ENCODE results near the gene POMC.
A peak's percentile ranks its signal among the peaks of the same experiment; 100 is the strongest.
"Not testable (repeated sequence)": the region's sequence is repeated elsewhere in the genome, so short reads cannot be mapped to it uniquely, and the experiment has no call there.

The POMC gene

DNA sequence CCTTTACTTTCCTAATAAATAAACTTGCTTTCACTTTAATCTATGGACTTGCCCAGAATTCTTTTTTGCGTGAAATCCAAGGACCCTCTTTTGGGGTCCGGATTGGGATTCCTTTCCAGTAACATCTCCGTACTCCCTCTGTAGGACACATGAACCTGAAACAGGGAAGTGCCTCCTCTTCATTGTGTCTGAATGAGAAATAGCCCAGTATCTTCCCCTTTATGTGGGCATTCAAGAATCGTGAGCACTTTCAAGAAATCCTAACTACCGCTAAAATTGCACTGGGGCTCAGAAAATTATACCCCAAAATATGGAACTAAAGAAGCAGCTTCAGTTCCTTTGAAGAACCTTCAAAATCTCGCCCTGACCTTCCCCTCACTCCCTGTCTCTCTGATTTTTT is 7.8 kb upstream of the POMC start:
- no peak for DNase-seq

DNA sequence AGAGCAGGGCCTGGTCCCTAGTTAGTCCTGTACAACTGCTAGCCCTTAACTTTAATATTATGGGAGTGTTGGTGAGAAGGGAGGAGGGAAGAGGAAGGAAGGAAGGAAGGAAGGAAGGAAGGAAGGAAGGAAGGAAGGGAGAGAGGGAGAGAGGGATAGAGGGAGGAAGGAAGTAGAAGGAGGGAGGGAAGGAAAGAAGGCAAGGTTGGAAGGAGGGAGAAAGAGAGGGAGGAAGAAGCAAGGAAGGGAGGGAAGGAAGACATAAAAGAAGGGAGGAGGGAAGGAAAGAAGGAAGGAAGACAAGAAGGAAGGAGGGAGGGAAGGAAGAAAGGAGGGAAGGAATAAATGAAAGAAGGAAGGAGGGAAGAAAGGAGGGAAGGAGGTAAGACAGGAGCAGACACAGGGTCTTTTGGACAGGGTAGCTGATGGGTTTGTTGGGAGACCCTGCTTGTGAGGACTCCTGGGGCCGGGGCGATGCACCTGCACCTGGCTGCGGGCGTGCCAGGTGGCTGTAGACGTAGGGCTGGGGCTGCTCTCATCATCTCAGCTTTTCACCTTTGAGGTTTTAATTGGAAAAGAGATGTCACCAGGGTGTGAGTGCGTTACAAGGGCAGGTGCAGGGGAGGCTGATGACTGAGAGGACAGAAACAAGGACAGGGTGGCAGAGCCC is 5.9 kb upstream of the POMC start:
- DNase-seq: no peak

GRCh38 chr2:25173719-25174118 is 5.3 kb upstream of the POMC start:
- no peak for DNase-seq

- no peak for DNase-seq
Measured at GRCh38 chr2:25170888-25171287, 2.5 kb upstream of the POMC start.

DNA sequence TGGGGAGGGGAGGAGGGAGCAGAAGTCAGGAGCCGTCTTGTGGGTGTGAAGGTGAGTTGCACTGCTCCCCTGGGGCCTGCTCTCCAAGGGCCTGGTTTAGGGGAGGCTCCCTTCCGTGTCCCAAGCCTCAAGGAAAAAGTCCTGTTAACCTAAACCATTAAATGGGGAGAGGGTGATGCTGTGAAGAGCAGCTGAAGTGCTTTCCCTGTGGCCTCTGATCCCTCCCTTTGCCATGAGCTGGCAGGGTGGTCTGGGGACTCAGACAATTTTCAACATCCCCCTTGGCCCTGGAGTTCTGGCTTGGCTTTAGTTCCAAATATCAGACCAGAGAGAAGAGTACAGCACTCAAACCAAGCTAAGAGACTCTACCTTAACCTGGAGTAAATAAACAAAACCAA is 692 bp upstream of the POMC start:
- DNase-seq: no peak

DNA sequence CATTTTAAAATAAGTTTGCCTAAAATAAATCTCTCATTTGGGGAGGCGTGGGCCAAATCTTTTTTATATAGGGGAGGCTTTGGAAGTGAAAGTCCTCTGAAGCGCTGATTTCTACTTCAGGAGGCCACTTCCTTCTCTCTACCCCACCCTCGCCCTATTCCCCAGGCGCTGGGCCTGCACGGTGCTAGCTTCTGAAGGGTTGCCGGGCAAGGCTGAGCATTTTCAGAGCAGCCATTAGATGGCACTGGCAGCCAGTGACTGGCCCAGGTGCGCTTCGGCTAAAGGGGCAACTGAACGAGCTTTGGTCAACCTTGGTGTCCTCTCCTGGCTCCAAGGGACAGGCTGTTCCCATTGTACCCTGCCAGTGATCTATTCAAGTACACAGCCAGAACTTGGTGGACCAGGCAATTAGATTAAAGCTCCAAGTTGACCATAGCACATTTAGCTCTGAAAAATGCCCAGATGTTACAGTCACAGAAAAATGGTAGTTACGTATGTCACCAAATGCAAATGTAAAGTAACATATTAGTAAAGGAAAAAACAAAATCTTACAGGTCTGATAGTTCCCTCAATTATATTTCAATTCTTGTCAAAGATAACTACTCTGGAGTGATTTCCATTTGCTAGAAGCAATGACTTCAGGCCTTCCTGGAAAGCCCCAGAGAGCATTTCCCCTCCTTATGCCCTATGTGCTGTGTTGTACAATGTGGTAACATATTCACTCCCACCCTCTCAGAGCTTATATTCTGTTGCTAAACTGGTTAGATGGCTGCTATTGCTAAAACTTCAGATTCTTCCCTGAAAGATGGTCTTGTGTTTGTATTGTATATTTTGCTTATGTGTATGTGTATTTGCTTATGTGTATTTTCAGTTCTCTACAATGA is 2.1 kb downstream of the POMC start:
- DNase-seq: peak; percentile 16 to 74

GRCh38 chr2:25164561-25164960 is 3.8 kb downstream of the POMC start:
- DNase-seq: no peak

DNA sequence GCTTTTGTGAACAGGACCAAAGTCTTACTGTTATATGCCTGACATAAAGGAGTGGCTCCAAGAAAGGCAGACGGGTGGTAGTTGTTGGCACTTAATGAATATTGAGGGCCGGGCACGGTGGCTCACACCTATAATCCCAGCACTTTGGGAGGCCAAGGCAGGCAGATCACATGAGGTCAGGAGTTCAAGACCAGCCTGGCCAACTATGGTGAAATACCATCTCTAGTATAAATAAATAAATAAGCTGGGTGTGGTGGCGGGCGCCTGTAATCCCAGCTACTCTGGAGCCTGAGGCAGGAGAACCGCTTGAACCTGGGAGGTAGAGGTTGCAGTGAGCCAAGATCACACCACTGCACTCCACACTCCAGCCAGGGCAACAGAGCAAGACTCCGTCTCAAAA is 6.3 kb downstream of the POMC start:
- DNase-seq: not testable (repeated sequence)

- DNase-seq: no peak
Measured at GRCh38 chr2:25161055-25161781, 7.2 kb downstream of the POMC start.

- DNase-seq: no peak
Measured at GRCh38 chr2:25160376-25160775, 8.0 kb downstream of the POMC start.

- no peak for DNase-seq
Measured at GRCh38 chr2:25159949-25160348, 8.4 kb downstream of the POMC start.

GRCh38 chr2:25158096-25158852 is 10.1 kb downstream of the POMC start:
- no peak for DNase-seq

- DNase-seq: no peak
Measured at GRCh38 chr2:25155401-25155800, 13.0 kb downstream of the POMC start.

- DNase-seq: no peak
Measured at GRCh38 chr2:25151718-25152117, 16.7 kb downstream of the POMC start.

- DNase-seq: not testable (repeated sequence)
Measured at GRCh38 chr2:25150993-25151392, 17.4 kb downstream of the POMC start.

DNA sequence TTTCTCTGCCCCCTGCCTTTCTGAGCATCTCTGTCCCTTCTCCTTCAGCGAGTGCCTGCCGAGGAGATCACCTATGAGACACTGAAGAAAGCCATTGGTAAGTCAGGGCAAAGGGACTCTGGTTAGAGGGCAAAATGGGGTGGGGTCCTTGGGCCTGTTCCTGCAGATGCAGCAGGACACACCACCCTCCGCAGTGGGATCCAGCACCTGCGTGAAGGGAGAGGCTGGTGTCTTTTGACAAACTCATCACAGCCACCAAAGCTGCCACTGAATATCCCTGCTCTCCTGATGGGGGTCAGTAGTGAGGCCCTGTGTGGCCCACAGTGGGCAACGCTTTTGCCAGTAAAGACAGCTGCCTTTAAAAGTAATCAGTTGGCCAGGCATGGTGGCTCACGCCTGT is 18.7 kb downstream of the POMC start:
- no peak for DNase-seq

GRCh38 chr2:25146896-25147295 is 21.5 kb downstream of the POMC start:
- DNase-seq: no peak

GRCh38 chr2:25145803-25146202 is 22.6 kb downstream of the POMC start:
- DNase-seq: no peak

GRCh38 chr2:25141120-25141519 is 27.3 kb downstream of the POMC start:
- no peak for DNase-seq

DNA sequence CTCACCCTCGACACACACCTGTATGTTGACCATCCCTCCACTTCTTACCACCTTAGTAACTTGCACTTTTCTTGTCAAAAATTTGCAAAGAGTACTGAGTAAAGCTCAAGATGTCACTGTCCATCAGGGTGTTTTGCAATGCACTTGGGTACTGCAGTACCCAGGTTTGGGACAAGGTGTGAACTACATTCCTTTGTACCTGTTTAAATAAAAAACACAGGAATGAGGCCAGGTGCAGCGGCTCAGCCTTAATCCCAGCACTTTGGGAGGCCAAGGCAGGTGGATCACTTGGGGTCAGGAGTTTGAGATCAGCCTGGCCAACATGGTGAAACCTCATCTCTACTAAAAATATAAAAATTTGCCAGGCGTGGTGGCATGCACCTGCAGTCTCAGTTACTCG is 27.8 kb downstream of the POMC start:
- not testable (repeated sequence) for DNase-seq

DNA sequence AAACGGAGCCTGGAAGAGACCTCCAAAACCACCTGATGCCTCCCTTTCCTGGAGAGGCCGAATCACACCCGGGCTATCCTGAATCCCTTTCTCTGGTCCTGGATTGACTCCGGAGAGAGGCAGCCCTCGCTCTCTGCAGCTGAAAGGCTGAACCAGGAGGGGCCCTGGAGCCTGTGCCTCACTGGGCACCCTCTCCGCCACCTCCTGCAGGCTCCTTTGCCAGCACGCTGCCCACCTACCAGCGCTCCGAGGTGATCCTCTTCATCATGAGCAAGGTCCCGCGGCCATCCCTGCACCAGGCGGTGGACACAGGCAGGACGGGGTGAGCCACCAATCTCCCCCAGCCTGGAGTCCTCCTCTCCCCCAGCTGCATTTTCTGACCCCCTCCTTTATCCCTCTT is 35.7 kb downstream of the POMC start:
- DNase-seq: no peak

DNA sequence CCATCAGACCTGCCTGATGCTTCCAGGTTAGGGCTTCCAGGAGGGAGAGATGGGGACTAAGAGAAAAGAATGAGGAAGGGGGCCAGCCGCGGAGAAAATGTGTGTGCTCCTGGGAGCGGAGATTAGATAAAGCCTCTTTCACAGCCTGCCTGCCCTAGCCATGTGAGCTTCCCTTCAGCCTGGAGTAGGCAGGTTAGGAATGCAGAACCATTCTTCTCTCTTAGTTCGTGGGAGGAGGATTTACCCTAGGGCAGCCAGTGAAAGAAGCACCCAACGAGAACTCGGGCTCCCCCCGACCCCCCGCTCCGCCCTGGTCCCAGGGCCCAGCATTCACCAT is 36.1 kb downstream of the POMC start:
- DNase-seq: no peak
